Renal cortex interstitium (tissue), 15 donors: ENCODE results near the gene POLD2. TPM values are rescaled to one million over a fixed set of nuclear protein-coding genes. Genes with fewer than 3 reads are reported as not detected.
"Not testable (repeated sequence)": the region's sequence is repeated elsewhere in the genome, so short reads cannot be mapped to it uniquely, and the experiment has no call there.

Experiments used
- DNase-seq, 11 donors: peaks; one replicate each; pipeline ENCODE4 v3.0.0-alpha.2; 2013; ENCODE audit warnings: low read depth in 9 of 11, low spot score in 4 of 11; ENCODE audit errors: extremely low read depth in 1 of 11
- long read RNA-seq, 16 experiments: transcript quantifications; one replicate each; lab custom pipeline, GENCODE V29; 2026
- polyA plus RNA-seq, 3 donors: library from polyadenylated mRNA; unstranded; fragments of 120-200 nt; gene quantifications; one replicate each; pipeline ENCODE4 v1.2.1, GENCODE V29; 2013; ENCODE audit not compliant: insufficient read length in 3 of 3

The POLD2 gene
- 100 to 1,000 TPM; 107 to 137 (median 110) TPM for polyA plus RNA-seq
- long read RNA-seq, donor 1, transcript POLD2-218 (11 exons, 1,619 nt) = major isoform, 18 of 83 reads
- long read RNA-seq, donor 1, partial matches to known transcripts = 57 of 83 reads
- long read RNA-seq, donor 1, other reads (novel, unspliced or antisense) = 0 of 83 reads
- long read RNA-seq, donor 2, transcript POLD2-218 (11 exons, 1,619 nt) = major isoform, 17 of 75 reads
- long read RNA-seq, donor 2, transcript POLD2-216 (2 exons, 528 nt) = minor isoform, 5 of 75 reads
- long read RNA-seq, donor 2, partial matches to known transcripts = 45 of 75 reads
- long read RNA-seq, donor 2, other reads (novel, unspliced or antisense) = 0 of 75 reads
- long read RNA-seq, donor 3, transcript POLD2-218 (11 exons, 1,619 nt) = major isoform, 48 of 78 reads
- long read RNA-seq, donor 3, transcript POLD2-207 (11 exons, 1,659 nt) = minor isoform, 5 of 78 reads
- long read RNA-seq, donor 3, partial matches to known transcripts = 19 of 78 reads
- long read RNA-seq, donor 3, other reads (novel, unspliced or antisense) = 0 of 78 reads
- long read RNA-seq, donor 4, transcript POLD2-218 (11 exons, 1,619 nt) = major isoform, 19 of 33 reads
- long read RNA-seq, donor 4, partial matches to known transcripts = 8 of 33 reads
- long read RNA-seq, donor 4, other reads (novel, unspliced or antisense) = 0 of 33 reads
- long read RNA-seq, donor 5 = 0 reads
- long read RNA-seq, donor 6, transcript POLD2-216 (2 exons, 528 nt) = minor isoform, 10 of 61 reads
- long read RNA-seq, donor 6, transcript POLD2-218 (11 exons, 1,619 nt) = major isoform, 18 of 61 reads
- long read RNA-seq, donor 6, transcript POLD2-209 (3 exons, 420 nt) = minor isoform, 5 of 61 reads
- long read RNA-seq, donor 6, partial matches to known transcripts = 23 of 61 reads
- long read RNA-seq, donor 6, other reads (novel, unspliced or antisense) = 0 of 61 reads
- long read RNA-seq, donor 7, transcript POLD2-216 (2 exons, 528 nt) = minor isoform, 5 of 73 reads
- long read RNA-seq, donor 7, transcript POLD2-218 (11 exons, 1,619 nt) = major isoform, 25 of 73 reads
- long read RNA-seq, donor 7, partial matches to known transcripts = 41 of 73 reads
- long read RNA-seq, donor 7, other reads (novel, unspliced or antisense) = 0 of 73 reads
- long read RNA-seq, donor 8 = 0 reads
- long read RNA-seq, donor 9, transcript POLD2-218 (11 exons, 1,619 nt) = major isoform, 31 of 52 reads
- long read RNA-seq, donor 9, partial matches to known transcripts = 13 of 52 reads
- long read RNA-seq, donor 9, other reads (novel, unspliced or antisense) = 0 of 52 reads
- long read RNA-seq, donor 10, transcript POLD2-216 (2 exons, 528 nt) = minor isoform, 5 of 69 reads
- long read RNA-seq, donor 10, transcript POLD2-218 (11 exons, 1,619 nt) = major isoform, 21 of 69 reads
- long read RNA-seq, donor 10, partial matches to known transcripts = 39 of 69 reads
- long read RNA-seq, donor 10, other reads (novel, unspliced or antisense) = 0 of 69 reads
- long read RNA-seq, donor 11, transcript POLD2-218 (11 exons, 1,619 nt) = major isoform, 24 of 29 reads
- long read RNA-seq, donor 11, partial matches to known transcripts = 5 of 29 reads
- long read RNA-seq, donor 11, other reads (novel, unspliced or antisense) = 0 of 29 reads
- long read RNA-seq, donor 12, transcript POLD2-218 (11 exons, 1,619 nt) = major isoform, 9 of 13 reads
- long read RNA-seq, donor 12, partial matches to known transcripts = 0 of 13 reads
- long read RNA-seq, donor 12, other reads (novel, unspliced or antisense) = 0 of 13 reads
- long read RNA-seq, donor 13 = 0 reads
- long read RNA-seq, donor 14, transcript POLD2-218 (11 exons, 1,619 nt) = major isoform, 35 of 51 reads
- long read RNA-seq, donor 14, partial matches to known transcripts = 16 of 51 reads
- long read RNA-seq, donor 14, other reads (novel, unspliced or antisense) = 0 of 51 reads
- long read RNA-seq, donor 15, transcript POLD2-218 (11 exons, 1,619 nt) = major isoform, 14 of 18 reads
- long read RNA-seq, donor 15, partial matches to known transcripts = 0 of 18 reads
- long read RNA-seq, donor 15, other reads (novel, unspliced or antisense) = 0 of 18 reads
- long read RNA-seq, donor 16, transcript POLD2-207 (11 exons, 1,659 nt) = minor isoform, 8 of 147 reads
- long read RNA-seq, donor 16, transcript POLD2-218 (11 exons, 1,619 nt) = major isoform, 83 of 147 reads
- long read RNA-seq, donor 16, partial matches to known transcripts = 47 of 147 reads
- long read RNA-seq, donor 16, other reads (novel, unspliced or antisense) = 5 of 147 reads

DNA sequence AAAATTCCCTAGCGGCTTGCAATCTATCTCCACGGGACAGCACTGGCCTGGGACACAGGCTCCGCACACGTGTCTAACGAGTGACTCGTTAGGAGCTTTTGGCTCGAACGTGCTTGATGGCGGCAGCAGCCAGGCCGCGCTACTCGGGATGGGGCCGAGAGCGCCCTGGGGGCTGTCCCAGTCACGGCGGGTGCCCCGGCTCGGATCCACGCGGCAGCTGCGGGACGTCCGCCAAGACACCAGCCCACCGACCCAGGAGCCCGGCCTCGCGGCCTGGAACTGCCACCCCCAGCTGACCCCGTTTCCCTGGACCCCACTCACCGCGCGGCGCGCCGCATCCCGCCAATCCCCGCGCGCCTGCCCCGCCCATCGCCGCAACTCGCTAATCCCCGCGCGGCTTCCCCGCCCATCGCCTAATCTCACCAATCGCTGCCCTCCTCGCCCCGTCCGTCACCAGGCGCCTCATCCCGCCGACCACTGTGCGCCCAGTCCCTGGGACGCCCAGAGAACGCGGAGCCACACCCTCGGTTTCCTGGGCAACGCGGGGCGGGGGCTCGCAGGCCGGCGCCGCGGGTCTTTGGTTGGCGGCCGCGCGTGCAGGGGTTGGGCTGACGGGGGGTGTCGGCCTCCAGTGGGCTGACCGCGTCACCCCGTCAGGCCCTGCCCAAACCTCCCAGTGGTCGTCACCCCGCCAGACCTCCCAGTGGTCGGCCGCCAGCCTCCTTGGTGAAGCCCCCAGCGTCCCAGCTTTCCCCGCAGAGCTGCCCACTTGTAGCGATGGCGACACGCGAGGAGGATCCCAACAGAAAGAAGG lies at the start of gene POLD2:
POLD2 (minus strand) TSS at position 359 of the 814 bp plus-strand sequence. CDS start 1,495 bp downstream, outside the sequence.
- peak; percentile 86 to 98 (median 96) for DNase-seq

DNA sequence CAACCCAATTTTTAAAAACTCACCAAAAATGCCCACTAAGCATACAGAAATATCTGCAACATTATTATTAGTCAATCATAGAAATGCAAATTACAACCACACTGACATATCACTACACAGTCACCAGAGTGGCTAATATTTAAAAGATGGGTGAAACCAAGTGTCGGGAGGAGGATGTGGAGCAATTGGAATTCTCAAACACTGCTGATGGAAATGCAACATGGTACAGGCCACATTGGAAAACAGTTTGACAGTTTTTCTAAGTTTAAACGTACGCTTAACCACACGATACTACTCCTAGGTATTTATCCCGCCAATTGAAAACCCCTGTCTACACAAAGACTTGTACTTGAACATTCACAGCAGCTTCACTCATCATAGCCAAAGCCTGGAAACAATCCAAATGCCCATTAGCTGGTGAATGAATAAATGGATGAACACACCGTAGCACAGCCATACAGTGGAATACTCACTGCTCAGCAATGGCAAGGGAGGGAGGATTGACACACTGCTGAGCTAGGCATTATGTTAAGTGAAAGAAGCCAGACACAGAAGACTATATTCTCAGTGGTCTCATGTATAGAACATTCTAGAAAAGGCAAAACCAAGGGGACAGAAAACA lies 49.6 kb upstream of the POLD2 start:
- DNase-seq = no peak

DNA sequence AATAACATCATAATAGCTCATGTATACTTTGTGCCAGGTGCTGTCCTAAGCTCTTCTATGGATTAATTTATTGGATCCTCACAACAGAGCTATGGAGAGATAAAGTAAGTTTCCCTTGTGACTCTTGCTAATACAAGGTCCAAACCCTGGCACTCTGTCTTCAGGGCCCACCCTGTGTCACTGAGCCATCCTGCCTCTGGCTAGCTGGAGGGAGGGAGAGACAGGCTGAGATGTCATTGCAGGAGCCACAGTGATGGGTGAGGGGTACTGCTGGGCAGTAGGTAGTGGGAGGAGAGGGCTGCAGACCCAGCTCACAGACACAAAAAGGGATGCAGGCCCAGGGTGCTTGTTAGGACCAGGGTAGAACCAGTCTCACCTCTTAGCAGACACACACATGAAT lies 49.0 kb upstream of the POLD2 start:
- no peak for DNase-seq

GRCh38 chr7:44171901-44172300 lies 48.6 kb upstream of the POLD2 start:
- not testable (repeated sequence) for DNase-seq

GRCh38 chr7:44167920-44168319 lies 44.6 kb upstream of the POLD2 start:
- no peak for DNase-seq

- no peak for DNase-seq
These were observed 40.2 kb upstream of the POLD2 start for GRCh38 chr7:44163591-44163990.

DNA sequence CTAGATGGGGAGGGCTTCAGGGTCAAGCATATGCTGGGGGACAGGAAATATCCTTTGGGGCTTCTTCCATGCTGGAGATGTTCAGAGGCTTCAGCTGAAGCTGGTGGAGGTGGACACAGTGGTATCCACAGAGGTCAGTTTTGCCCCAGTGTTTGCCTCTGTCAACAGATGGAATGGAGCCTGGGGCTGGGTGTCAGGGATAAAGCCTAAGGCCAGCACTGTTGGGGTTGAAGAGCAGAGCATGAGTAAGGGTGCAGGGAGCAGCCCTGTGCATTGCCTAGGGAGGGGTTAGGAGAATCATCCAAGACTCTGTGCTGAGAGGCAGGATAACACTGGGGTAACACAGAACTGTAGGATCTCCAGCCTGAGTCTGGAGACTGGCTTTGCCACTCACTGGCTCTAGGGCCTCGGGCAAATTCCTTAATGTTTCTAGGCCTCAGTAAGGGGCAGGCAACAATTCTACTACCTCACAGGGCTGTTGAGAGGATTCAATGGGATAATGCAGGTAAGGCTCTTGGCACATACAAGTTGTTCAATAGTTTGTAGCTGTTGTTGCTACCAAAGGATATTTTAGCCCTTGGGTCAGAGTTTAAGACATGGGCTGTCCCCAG lies 39.5 kb upstream of the POLD2 start:
- DNase-seq = no peak

DNA sequence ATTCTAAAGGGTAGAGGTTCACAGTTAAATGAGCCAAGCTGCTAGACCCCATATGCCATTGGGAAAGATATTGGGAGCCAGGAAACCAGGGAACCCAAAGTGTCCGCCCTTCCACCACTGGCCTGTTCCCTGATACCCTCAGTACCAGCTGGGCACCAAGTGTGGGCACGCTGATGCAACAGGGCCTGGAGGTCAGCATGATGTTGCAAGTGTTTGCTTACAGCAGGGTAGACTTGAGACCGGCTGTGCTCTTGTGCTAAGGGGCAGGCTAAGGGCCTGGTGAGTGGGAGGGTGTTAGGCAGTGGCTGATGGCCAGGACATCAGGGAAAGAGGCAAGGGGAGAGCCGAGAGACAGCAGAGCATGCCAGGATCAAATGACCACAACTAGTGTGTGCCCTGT lies 38.8 kb upstream of the POLD2 start:
- DNase-seq = no peak

GRCh38 chr7:44161371-44161770 lies 38.0 kb upstream of the POLD2 start:
- DNase-seq = no peak

DNA sequence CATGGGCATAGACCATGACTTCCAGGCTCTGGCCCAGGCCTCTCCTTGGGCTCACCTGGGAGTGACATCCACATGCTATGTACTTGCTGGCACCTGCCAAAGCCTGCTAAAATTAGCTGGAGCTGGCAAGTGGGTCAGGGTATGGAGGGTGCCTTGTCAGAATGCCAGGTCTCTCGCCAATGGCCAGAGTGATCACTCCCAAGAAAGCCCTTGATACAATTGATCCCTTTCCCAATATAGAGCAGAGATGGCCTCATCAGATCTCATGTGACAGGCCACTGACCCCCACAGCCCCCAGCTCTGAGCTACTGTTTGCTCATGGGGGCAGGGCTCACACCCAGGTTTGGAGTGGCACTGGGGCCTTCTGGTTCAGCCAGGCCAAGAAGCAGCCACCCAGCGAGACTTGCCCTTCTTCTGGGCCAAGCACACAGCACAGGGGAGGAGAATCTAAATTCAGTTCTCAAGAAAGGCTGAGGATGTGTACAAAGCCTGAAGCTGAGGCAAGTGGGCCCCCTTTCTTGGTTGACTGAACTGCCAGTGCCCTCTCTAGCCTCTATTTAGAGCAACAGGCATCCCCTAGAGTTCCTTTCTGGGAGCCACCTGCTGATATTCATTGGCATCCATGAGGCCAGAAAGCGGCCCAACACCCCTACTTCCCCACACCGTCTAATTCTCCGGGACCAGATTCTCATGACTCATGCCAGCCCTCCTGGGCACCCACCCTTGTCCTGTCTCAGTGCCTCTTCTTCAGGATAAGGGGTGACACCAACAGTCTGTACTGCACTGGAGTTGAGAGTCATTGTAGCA lies 36.7 kb upstream of the POLD2 start:
- no peak for DNase-seq

- no peak for DNase-seq
These were observed 35.7 kb upstream of the POLD2 start for GRCh38 chr7:44158873-44159631.

GRCh38 chr7:44158096-44158872 lies 34.9 kb upstream of the POLD2 start:
- no peak for DNase-seq
